ENCODE data around the gene AURKAIP1.

The AURKAIP1 gene

GRCh38 chr1:1345384-1345783 lies 29.6 kb downstream of the AURKAIP1 start:
- no peaks in the 10 kb centered on the region for H4K20me1 ChIP-seq (ENCODE audit: insufficient read depth)

DNA sequence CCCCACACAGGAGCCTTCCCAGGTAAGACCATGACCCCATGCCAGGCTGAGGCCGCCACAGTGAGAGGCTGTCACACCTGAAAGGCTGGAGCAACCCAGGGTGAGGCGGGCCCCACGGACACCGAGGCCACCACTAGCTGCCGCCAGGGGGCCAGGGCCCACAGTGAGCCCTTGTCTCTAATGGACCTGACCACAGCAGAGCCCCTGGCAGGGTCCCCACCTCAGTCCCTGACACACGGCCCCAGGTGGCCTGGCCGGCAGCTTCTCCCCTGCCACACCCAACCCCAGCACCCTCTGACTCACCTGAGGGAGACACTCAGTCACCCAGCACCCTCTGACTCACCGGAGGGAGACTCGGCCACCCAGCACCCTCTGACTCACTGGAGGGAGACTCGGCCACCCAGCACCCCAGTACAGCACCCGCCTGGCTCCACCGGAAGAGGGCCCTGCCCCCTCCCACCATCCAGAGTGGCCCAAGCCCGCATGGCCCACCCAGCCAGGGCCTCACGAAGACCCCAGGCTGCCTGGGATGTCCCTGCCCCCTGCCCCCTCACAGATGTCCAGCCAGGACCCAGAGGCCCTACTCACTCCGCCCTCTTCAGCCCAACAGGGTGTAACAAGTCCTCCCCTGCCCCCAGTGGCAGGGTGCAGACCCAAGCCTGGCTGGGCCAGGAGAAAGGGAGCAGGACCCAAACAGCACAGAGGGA lies 30.2 kb downstream of the AURKAIP1 start:
- H3K4me3 ChIP-seq (IDR thresholded peaks at IDR 0.05; ENCODE audit: insufficient read depth, low read depth, low read length), result no peak overlapping the region
- H3K9ac ChIP-seq, result no peak overlapping the region
- H3K4me1 ChIP-seq (ENCODE audit: low read depth, poor library complexity, severe bottlenecking), result peaks cover 12% of the 10 kb centered on the region
- peak; percentile 63 for TF ChIP-seq CTCF (conservative IDR thresholded peaks at IDR 0.05; ENCODE audit: low read depth, low read length)
- no peaks in the 10 kb centered on the region for H4K20me1 ChIP-seq (ENCODE audit: insufficient read depth)
- H3K36me3 ChIP-seq (ENCODE audit: insufficient read depth), result no peaks in the 10 kb centered on the region
- H3K27ac ChIP-seq, result no peak overlapping the region
- no peaks in the 10 kb centered on the region; the same call in 1 of the 2 replicates for H3K79me2 ChIP-seq (ENCODE audit: insufficient read depth, low read depth)
- no peak overlapping the region for H2AFZ ChIP-seq (ENCODE audit: low read depth)
- no peak overlapping the region for H3K4me2 ChIP-seq
- no peaks in the 10 kb centered on the region for H3K27me3 ChIP-seq (ENCODE audit: insufficient read depth, low read depth)

More at GRCh38 chr1:1345384-1345783, 29.6 kb downstream of the AURKAIP1 start:
- H3K4me2 ChIP-seq, result no peak overlapping the region
- TF ChIP-seq CTCF (conservative IDR thresholded peaks at IDR 0.05; ENCODE audit: low read depth, low read length), result no peak
- H2AFZ ChIP-seq (ENCODE audit: low read depth), result no peak overlapping the region
- H3K36me3 ChIP-seq (ENCODE audit: insufficient read depth), result no peaks in the 10 kb centered on the region
- peaks cover 12% of the 10 kb centered on the region for H3K4me1 ChIP-seq (ENCODE audit: low read depth, poor library complexity, severe bottlenecking)
- H3K27me3 ChIP-seq (ENCODE audit: insufficient read depth, low read depth), result no peaks in the 10 kb centered on the region
- no peak overlapping the region for H3K9ac ChIP-seq
- H3K4me3 ChIP-seq (IDR thresholded peaks at IDR 0.05; ENCODE audit: insufficient read depth, low read depth, low read length), result no peak overlapping the region
- no peaks in the 10 kb centered on the region; the same call in 1 of the 2 replicates for H3K79me2 ChIP-seq (ENCODE audit: insufficient read depth, low read depth)
- H3K27ac ChIP-seq, result no peak overlapping the region

DNA sequence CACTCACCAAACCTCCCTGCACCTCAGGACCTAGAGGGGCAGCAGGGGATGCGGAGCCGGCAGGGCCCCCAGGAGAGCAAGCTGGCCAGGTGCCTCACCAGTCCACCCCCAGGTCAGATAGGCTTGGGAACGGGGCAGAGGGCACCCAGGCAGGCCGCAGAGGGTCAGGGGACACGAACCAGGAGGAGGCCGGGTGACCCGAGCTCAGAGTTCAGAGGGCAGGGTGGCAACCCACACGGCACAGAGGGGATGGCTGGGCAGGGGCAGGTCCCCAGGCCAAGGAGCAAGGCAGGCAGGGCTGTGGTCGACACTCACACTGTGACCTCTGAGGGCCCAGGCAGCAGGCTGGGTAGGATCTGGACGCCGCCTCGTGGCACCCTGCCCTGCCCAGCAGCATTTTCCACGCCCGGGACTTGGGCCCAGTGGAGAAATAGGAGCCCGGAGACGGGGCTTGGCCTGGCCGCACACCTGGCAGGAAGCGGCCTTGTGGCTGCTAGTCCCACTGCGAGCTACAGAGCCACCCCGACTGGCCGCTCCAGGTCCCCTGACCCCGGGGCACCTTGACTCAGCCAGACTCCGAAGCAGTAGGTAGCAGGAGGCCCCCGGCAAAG lies 31.1 kb downstream of the AURKAIP1 start:
- Histone ChIP-seq H3K36me3 (ENCODE audit: insufficient read depth) (no peaks in the 10 kb centered on the region), H3K9ac (no peak overlapping the region), H3K27ac (no peak overlapping the region), H3K79me2 (ENCODE audit: insufficient read depth, low read depth) (no peaks in the 10 kb centered on the region; the same call in 1 of the 2 replicates), H3K4me3 (IDR thresholded peaks at IDR 0.05; ENCODE audit: insufficient read depth, low read depth, low read length) (no peak overlapping the region), H3K4me1 (ENCODE audit: low read depth, poor library complexity, severe bottlenecking) (peaks cover 12% of the 10 kb centered on the region), H4K20me1 (ENCODE audit: insufficient read depth) (no peaks in the 10 kb centered on the region), H3K27me3 (ENCODE audit: insufficient read depth, low read depth) (no peaks in the 10 kb centered on the region), H2AFZ (ENCODE audit: low read depth) (no peak overlapping the region), H3K4me2 (no peak overlapping the region)
- TF ChIP-seq CTCF (conservative IDR thresholded peaks at IDR 0.05; ENCODE audit: low read depth, low read length), result no peak

DNA sequence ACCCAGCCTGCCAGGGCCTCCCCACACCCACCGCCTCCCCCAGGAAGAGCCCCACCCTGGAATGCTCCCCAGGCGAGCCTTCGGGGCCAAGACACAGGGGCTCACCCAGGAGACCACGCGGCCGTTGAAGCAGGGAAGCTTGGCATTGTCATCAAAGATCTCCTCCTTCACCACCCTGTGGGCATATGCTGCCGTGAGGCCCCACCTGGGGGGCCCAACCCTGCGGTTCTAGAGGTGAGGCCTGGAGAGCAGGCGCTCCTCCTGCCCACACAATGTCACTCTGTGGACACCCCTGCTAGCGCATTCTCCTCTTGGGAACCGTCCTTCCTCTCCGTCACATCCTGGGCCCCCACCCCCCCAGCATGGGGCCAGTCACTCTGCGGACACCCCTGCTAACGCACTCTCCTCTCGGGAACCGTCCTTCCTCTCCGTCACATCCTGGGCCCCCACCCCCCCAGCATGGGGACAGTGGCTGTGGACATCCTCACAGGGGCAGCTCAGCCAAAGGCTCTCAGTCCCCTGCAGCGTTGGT lies 32.4 kb downstream of the AURKAIP1 start:
- no peak overlapping the region for H3K4me2 ChIP-seq
- H3K27ac ChIP-seq, result no peak overlapping the region
- H2AFZ ChIP-seq (ENCODE audit: low read depth), result no peak overlapping the region
- no peaks in the 10 kb centered on the region; the same call in 1 of the 2 replicates for H3K79me2 ChIP-seq (ENCODE audit: insufficient read depth, low read depth)
- no peak overlapping the region for H3K4me3 ChIP-seq (IDR thresholded peaks at IDR 0.05; ENCODE audit: insufficient read depth, low read depth, low read length)
- H4K20me1 ChIP-seq (ENCODE audit: insufficient read depth), result no peaks in the 10 kb centered on the region
- no peak for TF ChIP-seq CTCF (conservative IDR thresholded peaks at IDR 0.05; ENCODE audit: low read depth, low read length)
- peaks cover 4% of the 10 kb centered on the region for H3K4me1 ChIP-seq (ENCODE audit: low read depth, poor library complexity, severe bottlenecking)
- no peaks in the 10 kb centered on the region for H3K27me3 ChIP-seq (ENCODE audit: insufficient read depth, low read depth)
- H3K36me3 ChIP-seq (ENCODE audit: insufficient read depth), result no peaks in the 10 kb centered on the region
- H3K9ac ChIP-seq, result no peak overlapping the region

Measured in KMS-11 (cell line).